GM19328 (cell line): ENCODE measurements around the gene PCDHA11.
"Not testable (repeated sequence)": the region's sequence is repeated elsewhere in the genome, so short reads cannot be mapped to it uniquely, and the experiment has no call there.

Source experiments
- ATAC-seq: cut with Tn5 transposase; IDR thresholded peaks from one replicate; pipeline ENCODE4 v1.9.1; 2021; ENCODE audit warnings: mild to moderate bottlenecking, moderate library complexity; ENCODE audit not compliant: unreplicated experiment

The PCDHA11 gene

DNA sequence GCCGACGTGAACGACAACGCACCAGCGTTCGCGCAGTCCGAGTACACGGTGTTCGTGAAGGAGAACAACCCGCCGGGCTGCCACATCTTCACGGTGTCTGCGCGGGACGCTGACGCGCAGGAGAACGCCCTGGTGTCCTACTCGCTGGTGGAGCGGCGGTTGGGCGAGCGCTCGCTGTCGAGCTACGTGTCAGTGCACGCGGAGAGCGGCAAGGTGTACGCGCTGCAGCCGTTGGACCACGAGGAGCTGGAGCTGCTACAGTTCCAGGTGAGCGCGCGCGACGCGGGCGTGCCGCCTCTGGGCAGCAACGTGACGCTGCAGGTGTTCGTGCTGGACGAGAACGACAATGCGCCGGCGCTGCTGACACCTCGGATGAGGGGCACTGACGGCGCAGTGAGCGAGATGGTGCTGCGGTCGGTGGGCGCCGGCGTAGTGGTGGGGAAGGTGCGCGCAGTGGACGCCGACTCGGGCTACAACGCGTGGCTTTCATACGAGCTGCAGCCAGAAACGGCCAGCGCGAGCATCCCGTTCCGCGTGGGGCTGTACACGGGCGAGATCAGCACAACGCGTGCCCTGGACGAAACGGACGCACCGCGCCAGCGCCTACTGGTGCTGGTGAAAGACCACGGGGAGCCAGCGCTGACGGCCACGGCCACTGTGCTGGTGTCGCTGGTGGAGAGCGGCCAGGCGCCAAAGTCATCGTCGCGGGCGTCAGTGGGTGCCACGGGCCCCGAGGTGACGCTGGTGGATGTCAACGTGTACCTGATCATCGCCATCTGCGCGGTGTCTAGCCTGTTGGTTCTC lies 18.7 kb upstream of the PCDHA11 start:
- not testable (repeated sequence) for ATAC-seq

DNA sequence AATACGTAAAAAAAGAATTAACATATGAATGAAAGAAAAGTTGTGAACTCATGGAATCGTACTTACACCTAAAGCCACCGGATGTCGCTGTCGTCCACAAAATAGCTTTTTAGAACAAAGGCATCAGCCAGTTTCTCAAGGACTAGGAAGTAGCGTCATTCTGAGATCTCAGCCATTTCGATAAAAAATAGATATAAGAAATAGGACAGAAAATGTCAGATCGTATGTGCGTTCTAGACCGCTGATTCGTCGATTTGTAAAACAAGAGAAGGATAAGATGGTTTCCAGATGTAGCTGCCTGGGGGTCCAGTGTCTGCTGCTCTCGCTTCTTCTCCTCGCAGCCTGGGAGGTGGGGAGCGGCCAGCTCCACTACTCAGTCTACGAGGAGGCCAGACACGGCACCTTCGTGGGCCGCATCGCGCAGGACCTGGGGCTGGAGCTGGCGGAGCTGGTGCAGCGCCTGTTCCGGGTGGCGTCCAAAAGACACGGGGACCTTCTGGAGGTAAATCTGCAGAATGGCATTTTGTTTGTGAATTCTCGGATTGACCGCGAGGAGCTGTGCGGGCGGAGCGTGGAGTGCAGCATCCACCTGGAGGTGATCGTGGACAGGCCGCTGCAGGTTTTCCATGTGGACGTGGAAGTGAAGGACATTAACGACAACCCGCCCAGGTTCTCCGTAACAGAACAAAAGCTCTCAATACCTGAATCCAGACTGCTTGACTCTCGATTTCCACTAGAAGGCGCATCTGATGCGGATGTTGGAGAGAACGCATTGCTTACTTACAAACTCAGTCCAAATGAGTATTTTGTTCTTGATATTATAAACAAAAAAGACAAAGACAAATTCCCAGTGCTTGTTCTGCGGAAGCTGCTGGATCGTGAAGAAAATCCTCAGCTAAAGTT lies 12.7 kb upstream of the PCDHA11 start, which contains the start of gene PCDHA10:
Gene PCDHA10 (plus strand): TSS at position 126 of the 903 bp plus-strand sequence. CDS start 152 bp downstream, at position 278.
- no peak for ATAC-seq

DNA sequence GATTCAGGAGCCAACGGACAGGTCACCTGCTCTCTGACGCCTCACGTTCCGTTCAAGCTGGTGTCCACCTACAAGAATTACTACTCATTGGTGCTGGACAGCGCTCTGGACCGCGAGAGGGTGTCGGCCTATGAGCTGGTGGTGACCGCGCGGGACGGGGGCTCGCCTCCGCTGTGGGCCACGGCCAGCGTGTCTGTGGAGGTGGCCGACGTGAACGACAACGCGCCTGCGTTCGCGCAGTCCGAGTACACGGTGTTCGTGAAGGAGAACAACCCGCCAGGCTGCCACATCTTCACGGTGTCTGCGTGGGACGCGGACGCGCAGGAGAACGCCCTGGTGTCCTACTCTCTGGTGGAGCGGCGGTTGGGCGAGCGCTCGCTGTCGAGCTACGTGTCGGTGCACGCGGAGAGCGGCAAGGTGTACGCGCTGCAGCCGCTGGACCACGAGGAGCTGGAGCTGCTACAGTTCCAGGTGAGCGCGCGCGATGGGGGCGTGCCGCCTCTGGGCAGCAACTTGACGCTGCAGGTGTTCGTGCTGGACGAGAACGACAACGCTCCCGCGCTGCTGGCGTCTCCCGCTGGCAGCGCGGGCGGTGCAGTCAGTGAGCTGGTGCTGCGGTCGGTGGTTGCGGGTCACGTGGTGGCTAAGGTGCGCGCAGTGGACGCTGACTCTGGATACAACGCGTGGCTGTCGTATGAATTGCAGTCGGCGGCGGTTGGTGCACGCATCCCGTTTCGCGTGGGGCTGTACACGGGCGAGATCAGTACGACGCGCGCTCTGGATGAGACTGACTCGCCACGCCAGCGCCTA lies 11.4 kb upstream of the PCDHA11 start:
- ATAC-seq = no peak

DNA sequence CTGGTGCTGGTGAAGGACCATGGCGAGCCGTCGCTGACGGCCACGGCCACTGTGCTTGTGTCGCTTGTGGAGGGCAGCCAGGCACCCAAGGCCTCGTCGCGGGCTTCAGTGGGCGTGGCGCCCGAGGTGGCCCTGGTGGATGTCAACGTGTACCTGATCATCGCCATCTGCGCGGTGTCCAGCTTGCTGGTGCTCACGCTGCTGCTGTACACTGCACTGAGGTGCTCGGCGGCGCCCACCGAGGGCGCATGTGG lies 10.8 kb upstream of the PCDHA11 start:
- no peak for ATAC-seq

DNA sequence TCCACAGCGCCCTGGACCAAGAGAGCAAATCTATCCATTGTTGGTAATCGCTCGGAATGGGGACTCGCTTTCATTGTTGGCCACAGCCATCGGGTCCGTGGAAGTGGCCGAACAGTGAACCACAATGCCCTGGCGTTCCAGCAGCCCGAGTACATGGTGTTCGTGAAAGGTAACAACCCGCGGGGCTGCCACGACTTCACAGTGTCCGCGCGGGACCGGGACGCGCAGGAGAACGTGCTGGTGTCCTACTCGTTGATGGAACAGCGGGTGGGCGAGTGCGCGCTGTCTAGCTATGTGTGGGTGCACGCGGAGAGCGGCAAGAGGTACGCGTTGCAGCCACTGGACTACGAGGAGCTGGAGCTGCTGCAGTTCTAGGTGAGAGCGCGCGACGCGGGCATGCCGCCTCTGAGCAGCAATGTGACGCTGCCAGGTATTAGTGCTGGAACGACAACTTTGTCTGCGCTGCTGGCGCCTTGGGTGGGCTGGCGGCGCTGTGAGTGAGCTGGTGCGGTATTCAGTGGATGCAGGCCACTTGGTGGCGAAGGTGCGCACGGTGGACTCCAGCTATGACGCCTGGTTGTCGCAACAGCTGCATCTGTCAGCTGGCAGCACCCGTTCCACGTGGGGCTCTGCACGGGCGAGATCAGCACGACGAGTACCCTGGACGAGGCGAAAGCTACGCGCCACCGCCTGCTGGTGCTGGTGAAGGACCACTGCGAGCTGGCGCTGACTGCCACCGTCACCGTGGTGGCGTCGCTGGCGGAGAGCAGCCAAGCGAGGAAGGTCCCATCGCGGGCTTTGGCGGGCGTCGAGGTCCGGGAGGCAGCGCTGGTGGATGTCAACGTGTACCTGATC lies 6.1 kb upstream of the PCDHA11 start:
- no peak for ATAC-seq

DNA sequence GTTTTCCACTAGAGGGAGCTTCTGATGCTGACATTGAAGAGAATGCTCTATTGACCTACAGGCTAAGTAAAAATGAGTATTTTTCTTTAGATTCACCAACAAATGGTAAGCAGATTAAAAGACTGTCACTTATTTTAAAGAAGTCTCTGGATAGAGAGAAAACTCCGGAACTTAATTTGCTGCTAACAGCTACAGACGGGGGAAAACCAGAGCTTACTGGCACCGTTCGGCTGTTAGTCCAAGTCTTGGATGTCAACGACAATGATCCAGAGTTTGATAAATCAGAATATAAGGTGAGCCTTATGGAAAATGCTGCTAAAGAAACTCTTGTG lies 764 bp downstream of the PCDHA11 start:
- ATAC-seq = no peak

DNA sequence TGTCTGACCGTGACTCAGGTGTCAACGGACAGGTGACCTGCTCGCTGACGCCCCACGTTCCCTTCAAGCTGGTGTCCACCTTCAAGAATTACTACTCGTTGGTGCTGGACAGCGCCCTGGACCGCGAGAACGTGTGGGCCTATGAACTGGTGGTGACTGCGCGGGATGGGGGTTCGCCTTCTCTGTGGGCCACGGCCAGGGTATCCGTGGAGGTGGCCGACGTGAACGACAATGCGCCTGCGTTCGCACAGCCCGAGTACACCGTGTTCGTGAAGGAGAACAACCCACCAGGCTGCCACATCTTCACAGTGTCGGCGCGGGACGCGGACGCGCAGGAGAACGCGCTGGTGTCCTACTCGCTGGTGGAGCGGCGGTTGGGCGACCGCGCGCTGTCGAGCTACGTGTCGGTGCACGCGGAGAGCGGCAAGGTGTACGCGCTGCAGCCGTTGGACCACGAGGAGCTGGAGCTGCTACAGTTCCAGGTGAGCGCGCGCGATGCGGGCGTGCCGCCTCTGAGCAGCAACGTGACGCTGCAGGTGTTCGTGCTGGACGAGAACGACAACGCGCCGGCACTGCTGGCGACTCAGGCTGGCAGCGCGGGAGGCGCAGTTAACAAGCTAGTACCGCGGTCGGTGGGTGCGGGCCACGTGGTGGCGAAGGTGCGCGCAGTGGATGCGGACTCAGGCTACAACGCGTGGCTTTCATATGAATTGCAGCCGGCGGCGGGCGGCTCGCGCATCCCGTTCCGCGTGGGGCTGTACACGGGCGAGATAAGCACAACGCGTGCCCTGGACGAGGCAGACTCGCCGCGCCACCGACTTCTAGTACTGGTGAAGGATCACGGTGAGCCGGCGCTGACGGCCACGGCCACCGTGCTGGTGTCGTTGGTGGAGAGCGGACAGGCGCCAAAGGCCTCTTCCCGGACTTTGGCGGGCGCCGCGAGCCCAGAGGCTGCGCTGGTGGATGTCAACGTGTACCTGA lies 1.8 kb downstream of the PCDHA11 start:
- no peak for ATAC-seq

DNA sequence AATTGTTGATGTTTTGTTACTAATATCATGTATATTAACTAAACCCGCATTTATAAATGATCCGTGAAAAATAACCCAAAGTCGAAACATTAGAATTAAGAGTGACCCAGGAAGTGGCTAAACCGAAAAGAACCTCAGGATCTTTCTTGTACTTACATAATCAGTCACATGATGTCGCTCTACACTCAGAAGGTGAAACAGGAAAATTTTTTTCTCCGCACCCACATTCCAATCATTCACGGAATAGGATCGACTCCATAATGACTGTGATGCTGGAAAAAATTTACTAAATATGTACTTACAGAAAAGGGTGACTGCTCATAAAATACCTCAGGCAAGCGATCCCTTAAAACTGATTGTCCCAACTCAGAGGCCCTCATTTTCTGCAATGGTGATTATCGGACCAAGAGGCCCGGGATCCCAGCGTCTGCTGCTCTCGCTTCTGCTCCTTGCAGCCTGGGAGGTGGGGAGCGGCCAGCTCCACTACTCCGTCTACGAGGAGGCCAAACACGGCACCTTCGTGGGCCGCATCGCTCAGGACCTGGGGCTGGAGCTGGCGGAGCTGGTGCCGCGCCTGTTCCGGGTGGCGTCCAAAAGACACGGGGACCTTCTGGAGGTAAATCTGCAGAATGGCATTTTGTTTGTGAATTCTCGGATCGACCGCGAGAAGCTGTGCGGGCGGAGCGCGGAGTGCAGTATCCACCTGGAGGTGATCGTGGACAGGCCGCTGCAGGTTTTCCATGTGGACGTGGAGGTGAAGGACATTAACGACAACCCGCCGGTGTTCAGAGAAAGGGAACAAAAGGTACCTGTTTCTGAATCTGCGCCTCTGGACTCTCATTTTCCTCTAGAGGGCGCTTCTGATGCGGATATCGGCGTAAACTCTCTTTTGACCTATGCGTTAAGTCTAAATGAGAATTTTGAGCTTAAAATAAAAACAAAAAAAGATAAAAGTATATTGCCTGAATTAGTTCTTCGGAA lies 6.6 kb downstream of the PCDHA11 start, which contains the start of gene PCDHA12:
Gene PCDHA12 (plus strand): TSS at position 224 of the 981 bp plus-strand sequence. CDS start 165 bp downstream, at position 389.
- ATAC-seq = no peak

DNA sequence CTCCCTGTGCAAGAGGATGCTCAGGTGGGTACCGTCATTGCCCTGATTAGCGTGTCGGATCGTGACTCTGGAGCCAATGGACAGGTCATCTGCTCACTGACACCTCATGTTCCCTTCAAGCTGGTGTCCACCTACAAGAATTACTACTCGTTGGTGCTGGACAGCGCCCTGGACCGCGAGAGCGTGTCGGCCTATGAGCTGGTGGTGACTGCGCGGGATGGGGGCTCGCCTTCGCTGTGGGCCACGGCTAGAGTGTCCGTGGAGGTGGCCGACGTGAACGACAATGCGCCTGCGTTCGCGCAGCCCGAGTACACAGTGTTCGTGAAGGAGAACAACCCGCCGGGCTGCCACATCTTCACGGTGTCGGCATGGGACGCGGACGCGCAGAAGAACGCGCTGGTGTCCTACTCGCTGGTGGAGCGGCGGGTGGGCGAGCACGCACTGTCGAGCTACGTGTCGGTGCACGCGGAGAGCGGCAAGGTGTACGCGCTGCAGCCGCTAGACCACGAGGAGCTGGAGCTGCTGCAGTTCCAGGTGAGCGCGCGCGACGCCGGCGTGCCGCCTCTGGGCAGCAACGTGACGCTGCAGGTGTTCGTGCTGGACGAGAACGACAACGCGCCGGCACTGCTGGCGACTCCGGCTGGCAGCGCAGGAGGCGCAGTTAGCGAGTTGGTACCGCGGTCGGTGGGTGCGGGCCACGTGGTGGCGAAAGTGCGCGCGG lies 7.9 kb downstream of the PCDHA11 start:
- not testable (repeated sequence) for ATAC-seq

DNA sequence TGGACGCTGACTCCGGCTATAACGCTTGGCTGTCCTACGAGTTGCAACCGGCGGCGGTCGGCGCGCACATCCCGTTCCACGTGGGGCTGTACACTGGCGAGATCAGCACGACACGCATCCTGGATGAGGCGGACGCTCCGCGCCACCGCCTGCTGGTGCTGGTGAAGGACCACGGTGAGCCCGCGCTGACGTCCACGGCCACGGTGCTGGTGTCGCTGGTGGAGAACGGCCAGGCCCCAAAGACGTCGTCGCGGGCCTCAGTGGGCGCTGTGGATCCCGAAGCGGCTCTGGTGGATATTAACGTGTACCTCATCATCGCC lies 8.5 kb downstream of the PCDHA11 start:
- no peak for ATAC-seq

DNA sequence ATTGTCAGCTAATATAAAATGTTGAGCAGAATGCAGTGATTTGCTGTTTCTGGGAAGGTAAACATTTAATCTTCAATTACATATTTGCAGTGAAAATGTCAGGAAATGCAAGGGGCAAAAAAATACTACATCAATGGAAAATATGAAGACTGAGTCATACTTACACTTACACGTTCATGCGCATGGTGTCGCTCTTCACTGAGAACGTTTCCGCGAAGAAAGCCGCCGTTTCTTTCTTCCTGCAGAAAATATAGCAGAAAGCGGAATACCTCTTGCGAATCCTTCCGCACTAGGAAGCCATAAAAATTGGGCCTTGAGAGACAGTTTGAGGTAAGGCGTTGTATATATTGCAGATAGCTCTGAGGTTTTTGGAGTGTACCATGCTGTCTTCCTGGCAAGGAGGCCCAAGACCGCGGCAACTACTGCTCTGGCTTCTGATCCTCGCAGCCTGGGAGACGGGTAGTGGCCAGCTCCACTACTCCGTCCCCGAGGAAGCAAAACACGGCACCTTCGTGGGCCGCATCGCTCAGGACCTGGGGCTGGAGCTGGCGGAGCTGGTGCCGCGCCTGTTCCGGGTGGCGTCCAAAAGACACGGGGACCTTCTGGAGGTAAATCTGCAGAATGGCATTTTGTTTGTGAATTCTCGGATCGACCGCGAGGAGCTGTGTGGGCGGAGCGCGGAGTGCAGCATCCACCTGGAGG lies 13.3 kb downstream of the PCDHA11 start, which contains the start of gene PCDHA13:
Gene PCDHA13 (plus strand): TSS at position 236 of the 702 bp plus-strand sequence. CDS start 145 bp downstream, at position 381.
- no peak for ATAC-seq

DNA sequence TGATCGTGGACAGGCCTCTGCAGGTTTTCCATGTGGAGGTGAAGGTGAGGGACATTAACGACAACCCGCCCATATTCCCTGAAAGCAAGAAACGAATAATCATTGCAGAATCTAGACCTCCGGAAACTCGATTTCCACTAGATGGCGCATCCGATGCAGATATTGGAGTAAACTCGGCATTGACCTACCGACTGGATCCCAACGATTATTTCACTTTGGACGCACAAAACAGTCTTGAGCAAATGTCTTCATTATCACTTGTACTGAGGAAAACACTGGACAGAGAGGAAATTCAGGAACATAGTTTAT lies 13.8 kb downstream of the PCDHA11 start:
- ATAC-seq = no peak

DNA sequence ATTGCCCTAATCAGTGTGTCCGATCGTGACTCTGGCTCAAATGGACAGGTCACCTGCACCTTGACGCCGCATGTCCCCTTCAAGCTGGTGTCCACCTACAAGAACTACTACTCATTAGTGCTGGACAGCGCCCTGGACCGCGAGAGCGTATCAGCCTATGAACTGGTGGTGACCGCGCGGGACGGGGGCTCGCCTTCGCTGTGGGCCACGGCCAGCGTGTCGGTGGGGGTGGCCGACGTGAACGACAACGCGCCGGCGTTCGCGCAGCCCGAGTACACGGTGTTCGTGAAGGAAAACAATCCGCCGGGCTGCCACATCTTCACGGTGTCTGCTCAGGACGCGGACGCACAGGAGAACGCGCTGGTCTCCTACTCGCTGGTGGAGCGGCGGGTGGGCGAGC lies 14.6 kb downstream of the PCDHA11 start:
- ATAC-seq = no peak

DNA sequence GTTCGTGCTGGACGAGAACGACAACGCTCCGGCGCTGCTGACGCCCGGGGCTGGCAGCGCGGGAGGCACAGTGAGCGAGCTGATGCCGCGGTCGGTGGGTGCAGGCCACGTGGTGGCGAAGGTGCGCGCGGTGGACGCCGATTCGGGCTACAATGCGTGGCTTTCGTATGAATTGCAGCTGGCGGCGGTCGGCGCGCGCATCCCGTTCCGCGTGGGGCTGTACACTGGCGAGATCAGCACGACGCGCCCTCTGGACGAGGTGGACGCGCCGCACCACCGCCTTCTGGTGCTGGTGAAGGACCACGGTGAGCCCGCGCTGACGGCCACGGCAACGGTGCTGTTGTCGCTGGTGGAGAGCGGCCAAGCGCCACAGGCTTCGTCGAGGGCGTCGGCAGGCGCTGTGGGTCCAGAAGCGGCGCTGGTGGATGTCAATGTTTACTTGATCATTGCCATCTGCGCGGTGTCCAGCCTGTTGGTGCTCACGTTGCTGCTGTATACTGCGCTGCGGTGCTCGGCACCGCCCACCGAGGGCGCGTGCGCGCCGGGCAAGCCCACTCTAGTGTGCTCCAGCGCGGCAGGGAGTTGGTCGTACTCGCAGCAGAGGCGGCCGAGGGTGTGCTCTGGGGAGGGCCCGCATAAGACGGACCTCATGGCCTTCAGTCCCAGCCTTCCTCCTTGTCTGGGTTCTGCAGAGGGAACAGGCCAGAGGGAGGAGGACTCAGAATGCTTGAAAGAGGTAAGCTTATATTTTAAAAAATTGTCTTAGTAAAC lies 15.4 kb downstream of the PCDHA11 start:
- no peak for ATAC-seq

DNA sequence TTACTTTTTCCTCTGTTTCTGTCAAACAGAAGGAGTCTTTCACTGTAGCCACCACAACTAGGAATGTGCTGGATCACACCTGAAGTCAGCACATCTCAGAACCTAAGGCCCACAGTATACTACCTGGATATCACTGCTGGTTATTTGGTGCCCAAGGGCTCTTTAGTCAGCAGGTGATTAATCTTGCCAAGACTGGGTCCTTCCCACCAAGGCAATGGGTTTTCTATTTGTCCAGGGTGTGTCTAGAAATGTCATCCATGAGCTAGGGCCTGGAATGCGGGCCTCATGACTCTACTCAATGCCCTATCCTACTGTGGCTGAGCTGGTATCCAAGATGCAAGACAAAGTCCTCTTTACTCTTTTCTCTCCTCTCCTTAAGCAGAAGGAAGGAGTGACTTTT lies 47.6 kb downstream of the PCDHA11 start:
- ATAC-seq = no peak
